HEK293T (cell line): Measurements from ENCODE around the gene SAMHD1.
"Not testable (repeated sequence)": the region's sequence is repeated elsewhere in the genome, so short reads cannot be mapped to it uniquely, and the experiment has no call there.

Experiments used
- BHLHE40 ChIP-seq: fragments of 450-650 bp; IDR thresholded peaks from 2 replicates; pipeline ENCODE4 v1.6.1; 2016; ENCODE audit warnings: mild to moderate bottlenecking, moderate library complexity, borderline replicate concordance
- FOXM1 ChIP-seq: fragments of 450-650 bp; IDR thresholded peaks from 2 replicates; pipeline ENCODE4 v1.6.1; 2017; ENCODE audit warnings: mild to moderate bottlenecking, borderline replicate concordance
- NFRKB ChIP-seq: fragments of 450-650 bp; IDR thresholded peaks from 2 replicates; pipeline ENCODE4 v1.6.1; 2016; ENCODE audit warnings: mild to moderate bottlenecking, moderate library complexity
- SP1 ChIP-seq: fragments of 450-650 bp; IDR thresholded peaks from 2 replicates; pipeline ENCODE4 v1.6.1; 2017
- TARDBP ChIP-seq: fragments of 450-650 bp; IDR thresholded peaks from 2 replicates; pipeline ENCODE4 v1.6.1; 2016
- ZNF384 ChIP-seq: fragments of 450-650 bp; IDR thresholded peaks from 2 replicates; pipeline ENCODE4 v1.6.1; 2016

- not testable (repeated sequence) for TF ChIP-seq ZNF384, TARDBP, FOXM1, SP1, BHLHE40, NFRKB
These were observed 76.4 kb downstream of the SAMHD1 start for GRCh38 chr20:36875093-36875492.
